ENCODE results near the gene NFE2L3.
"Not testable (repeated sequence)": the region's sequence is repeated elsewhere in the genome, so short reads cannot be mapped to it uniquely, and the experiment has no call there.

Gene NFE2L3

DNA sequence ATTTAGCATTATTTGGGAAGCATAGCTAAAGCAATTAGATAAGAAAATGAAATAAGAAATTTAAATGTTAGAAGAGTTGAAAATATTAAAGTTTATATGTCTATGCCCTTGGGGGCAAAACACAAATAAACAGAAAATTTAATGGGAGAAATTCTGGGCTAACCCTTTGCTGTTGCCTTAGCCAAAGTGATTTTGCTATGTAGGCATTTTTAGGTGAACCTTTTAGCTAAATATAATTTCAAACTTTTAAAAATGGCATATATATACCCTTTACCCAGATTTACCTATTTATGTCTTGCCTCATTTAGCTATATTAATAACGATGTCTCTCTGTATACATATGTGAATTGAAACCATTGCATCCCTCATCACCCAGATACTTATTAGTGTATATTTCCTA, 20.1 kb downstream of the NFE2L3 start:
- Histone ChIP-seq H3K4me1 (ENCODE audit: insufficient read depth, low read length, poor library complexity, severe bottlenecking) (peaks cover 6% of the 10 kb centered on the region), H3K4me3 (ENCODE audit: low read length, poor library complexity, severe bottlenecking) (no peak overlapping the region), H3K9ac (ENCODE audit: low read depth, low read length, poor library complexity, severe bottlenecking) (no peak overlapping the region), H2AFZ (ENCODE audit: low read length) (no peak overlapping the region), H3F3A (ENCODE audit: low read depth) (no peaks in the 10 kb centered on the region), H3K36me3 (ENCODE audit: insufficient read depth, low read length) (no peaks in the 10 kb centered on the region), H3K9me3 (ENCODE audit: insufficient read depth, low read depth, low read length) (no peaks in the 10 kb centered on the region), H3K9me2 (replicated peaks; ENCODE audit: low read depth, low read length) (no peaks in the 10 kb centered on the region), H3K79me2 (ENCODE audit: insufficient read depth, low read length) (no peaks in the 10 kb centered on the region), H3K27me3 (ENCODE audit: insufficient read depth, low read length, poor library complexity, severe bottlenecking) (no peaks in the 10 kb centered on the region), H4K20me1 (ENCODE audit: insufficient read depth, low read length, poor library complexity, severe bottlenecking) (no peaks in the 10 kb centered on the region), H3K4me2 (ENCODE audit: low read depth, low read length, poor library complexity, severe bottlenecking) (no peak overlapping the region)
- TF ChIP-seq, protein P1, sequence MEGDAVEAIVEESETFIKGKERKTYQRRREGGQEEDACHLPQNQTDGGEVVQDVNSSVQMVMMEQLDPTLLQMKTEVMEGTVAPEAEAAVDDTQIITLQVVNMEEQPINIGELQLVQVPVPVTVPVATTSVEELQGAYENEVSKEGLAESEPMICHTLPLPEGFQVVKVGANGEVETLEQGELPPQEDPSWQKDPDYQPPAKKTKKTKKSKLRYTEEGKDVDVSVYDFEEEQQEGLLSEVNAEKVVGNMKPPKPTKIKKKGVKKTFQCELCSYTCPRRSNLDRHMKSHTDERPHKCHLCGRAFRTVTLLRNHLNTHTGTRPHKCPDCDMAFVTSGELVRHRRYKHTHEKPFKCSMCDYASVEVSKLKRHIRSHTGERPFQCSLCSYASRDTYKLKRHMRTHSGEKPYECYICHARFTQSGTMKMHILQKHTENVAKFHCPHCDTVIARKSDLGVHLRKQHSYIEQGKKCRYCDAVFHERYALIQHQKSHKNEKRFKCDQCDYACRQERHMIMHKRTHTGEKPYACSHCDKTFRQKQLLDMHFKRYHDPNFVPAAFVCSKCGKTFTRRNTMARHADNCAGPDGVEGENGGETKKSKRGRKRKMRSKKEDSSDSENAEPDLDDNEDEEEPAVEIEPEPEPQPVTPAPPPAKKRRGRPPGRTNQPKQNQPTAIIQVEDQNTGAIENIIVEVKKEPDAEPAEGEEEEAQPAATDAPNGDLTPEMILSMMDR (conservative IDR thresholded peaks at IDR 0.05; ENCODE audit: low read length), result no peak
- TF ChIP-seq EZH2phosphoT487 (IDR thresholded peaks at IDR 0.05; ENCODE audit: borderline replicate concordance), result no peak

DNA sequence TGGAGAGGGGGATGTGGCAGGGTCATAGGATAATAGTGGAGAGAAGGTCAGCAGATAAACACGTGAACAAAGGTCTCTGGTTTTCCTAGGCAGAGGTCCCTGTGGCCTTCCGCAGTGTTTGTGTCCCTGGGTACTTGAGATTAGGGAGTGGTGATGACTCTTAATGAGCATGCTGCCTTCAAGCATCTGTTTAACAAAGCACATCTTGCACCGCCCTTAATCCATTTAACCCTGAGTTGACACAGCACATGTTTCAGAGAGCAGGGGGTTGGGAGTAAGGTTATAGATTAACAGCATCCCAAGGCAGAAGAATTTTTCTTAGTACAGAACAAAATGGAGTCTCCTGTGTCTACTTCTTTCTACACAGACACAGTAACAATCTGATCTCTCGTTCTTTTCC, 23.9 kb downstream of the NFE2L3 start:
- not testable (repeated sequence) for H3F3A ChIP-seq (ENCODE audit: low read depth); H3K27me3 ChIP-seq (ENCODE audit: insufficient read depth, low read length, poor library complexity, severe bottlenecking); H4K20me1 ChIP-seq (ENCODE audit: insufficient read depth, low read length, poor library complexity, severe bottlenecking); H3K9ac ChIP-seq (ENCODE audit: low read depth, low read length, poor library complexity, severe bottlenecking); H3K9me2 ChIP-seq (replicated peaks; ENCODE audit: low read depth, low read length); H3K4me1 ChIP-seq (ENCODE audit: insufficient read depth, low read length, poor library complexity, severe bottlenecking); H3K36me3 ChIP-seq (ENCODE audit: insufficient read depth, low read length); H2AFZ ChIP-seq (ENCODE audit: low read length); H3K4me3 ChIP-seq (ENCODE audit: low read length, poor library complexity, severe bottlenecking); H3K79me2 ChIP-seq (ENCODE audit: insufficient read depth, low read length); H3K4me2 ChIP-seq (ENCODE audit: low read depth, low read length, poor library complexity, severe bottlenecking); H3K9me3 ChIP-seq (ENCODE audit: insufficient read depth, low read depth, low read length)

DNA sequence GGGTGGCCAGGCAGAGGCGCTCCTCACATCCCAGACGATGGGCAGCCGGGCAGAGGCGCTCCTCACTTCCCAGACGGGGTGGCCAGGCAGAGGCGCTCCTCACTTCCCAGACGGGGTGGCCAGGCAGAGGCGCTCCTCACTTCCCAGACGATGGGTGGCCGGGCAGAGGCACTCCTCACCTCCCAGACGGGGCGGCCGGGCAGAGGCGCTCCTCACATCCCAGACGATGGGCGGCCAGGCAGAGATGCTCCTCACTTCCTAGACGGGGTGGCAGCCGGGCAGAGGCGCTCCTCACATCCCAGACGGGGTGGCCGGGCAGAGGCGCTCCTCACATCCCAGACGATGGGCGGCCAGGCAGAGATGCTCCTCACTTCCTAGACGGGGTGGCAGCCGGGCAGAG, 24.7 kb downstream of the NFE2L3 start:
- not testable (repeated sequence) for H3K4me2 ChIP-seq (ENCODE audit: low read depth, low read length, poor library complexity, severe bottlenecking); H4K20me1 ChIP-seq (ENCODE audit: insufficient read depth, low read length, poor library complexity, severe bottlenecking); H3K9ac ChIP-seq (ENCODE audit: low read depth, low read length, poor library complexity, severe bottlenecking); H3K9me3 ChIP-seq (ENCODE audit: insufficient read depth, low read depth, low read length); H3K79me2 ChIP-seq (ENCODE audit: insufficient read depth, low read length); H3K4me1 ChIP-seq (ENCODE audit: insufficient read depth, low read length, poor library complexity, severe bottlenecking); H3K4me3 ChIP-seq (ENCODE audit: low read length, poor library complexity, severe bottlenecking); H3F3A ChIP-seq (ENCODE audit: low read depth); H3K27me3 ChIP-seq (ENCODE audit: insufficient read depth, low read length, poor library complexity, severe bottlenecking); H3K9me2 ChIP-seq (replicated peaks; ENCODE audit: low read depth, low read length); H3K36me3 ChIP-seq (ENCODE audit: insufficient read depth, low read length); H2AFZ ChIP-seq (ENCODE audit: low read length)

DNA sequence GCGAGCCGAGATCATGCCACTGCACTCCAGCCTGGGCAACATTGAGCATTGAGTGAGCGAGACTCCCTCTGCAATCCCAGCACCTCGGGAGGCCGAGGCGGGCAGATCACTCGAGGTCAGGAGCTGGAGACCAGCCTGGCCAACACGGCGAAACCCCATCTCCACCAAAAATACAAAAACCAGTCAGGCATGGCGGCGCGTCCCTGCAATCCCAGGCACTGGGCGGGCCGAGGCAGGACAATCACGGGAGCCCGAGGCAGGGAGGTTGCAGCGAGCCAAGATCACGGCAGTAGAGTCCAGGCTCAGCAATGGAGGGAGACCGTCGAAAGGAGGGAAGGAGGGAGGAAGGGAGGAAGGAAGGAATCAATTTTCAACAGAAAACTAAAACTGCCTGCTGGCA, 25.3 kb downstream of the NFE2L3 start:
- H3K27me3 ChIP-seq (ENCODE audit: insufficient read depth, low read length, poor library complexity, severe bottlenecking); H3K36me3 ChIP-seq (ENCODE audit: insufficient read depth, low read length); H3K4me1 ChIP-seq (ENCODE audit: insufficient read depth, low read length, poor library complexity, severe bottlenecking); H2AFZ ChIP-seq (ENCODE audit: low read length); H3K9ac ChIP-seq (ENCODE audit: low read depth, low read length, poor library complexity, severe bottlenecking); H4K20me1 ChIP-seq (ENCODE audit: insufficient read depth, low read length, poor library complexity, severe bottlenecking); H3K9me2 ChIP-seq (replicated peaks; ENCODE audit: low read depth, low read length); H3F3A ChIP-seq (ENCODE audit: low read depth); H3K4me3 ChIP-seq (ENCODE audit: low read length, poor library complexity, severe bottlenecking); H3K79me2 ChIP-seq (ENCODE audit: insufficient read depth, low read length); H3K4me2 ChIP-seq (ENCODE audit: low read depth, low read length, poor library complexity, severe bottlenecking); H3K9me3 ChIP-seq (ENCODE audit: insufficient read depth, low read depth, low read length): not testable (repeated sequence)
